K562 (cell line): ENCODE results near the gene SLC25A44. TPM values are rescaled to one million over a fixed set of nuclear protein-coding genes. Genes with fewer than 3 reads are reported as not detected.

ENCODE experiments used
- ELF1 ChIP-seq: fragments of 200-800 bp; sonication (Bioruptor generic); IDR thresholded peaks from 2 replicates; pipeline ENCODE4 v1.6.1; 2016; ENCODE audit warnings: missing genetic modification characterization, missing compliant biosample characterization
- KAT2B ChIP-seq: IDR thresholded peaks from one replicate; pipeline ENCODE4 v1.6.1; 2012; ENCODE audit warnings: low read depth, mild to moderate bottlenecking, control low read depth, inconsistent platforms, low read length, moderate library complexity
- YY1 ChIP-seq, 3 experiments: IDR thresholded peaks; 2 replicates each; pipeline ENCODE4 v1.6.1; 2011; ENCODE audit warnings: low read length in 2 of 3, mild to moderate bottlenecking in 2 of 3, moderate library complexity in 2 of 3, borderline replicate concordance in 1 of 3, control low read depth in 1 of 3, low read depth in 1 of 3; ENCODE audit not compliant: insufficient read depth in 3 of 3, insufficient replicate concordance in 2 of 3, control insufficient read depth in 1 of 3, insufficient read length in 1 of 3; ENCODE audit errors: extremely low read depth in 1 of 3
- ZNF407 ChIP-seq: fragments of 450-650 bp; IDR thresholded peaks from 2 replicates; pipeline ENCODE4 v1.6.1; 2016; ENCODE audit warnings: low read depth
- polyA plus RNA-seq, 8 experiments: library from polyadenylated mRNA; depleted of rRNA in 4 of 8; stranded (reverse) in 5 of 8; unstranded in 3 of 8; fragments of >200 nt; fragmentation: Nextera tagmentation in 2 of 8; fragmentation: Illumina TruSeq in 1 of 8; extraction: Ambion mirVana in 2 of 8; extraction: Trizol in 1 of 8; gene quantifications; 2 replicates each; pipeline versions ENCODE4 v1.2.1 to v1.2.3, GENCODE V29; 2011 to 2014; ENCODE audit warnings: inconsistent platforms in 1 of 8, missing spikeins in 1 of 8
- total RNA-seq, 7 experiments: library from RNA; depleted of rRNA in 6 of 7; stranded (reverse); fragments of >200 nt in 6 of 7; fragmentation: Illumina TruSeq in 2 of 7; extraction: Trizol in 2 of 7; gene quantifications; 2 replicates each; pipeline versions ENCODE4 v1.2.1 to v1.2.3, GENCODE V29; 2011 to 2021; ENCODE audit warnings: low replicate concordance in 1 of 7

SLC25A44 gene
- total and polyA plus RNA-seq, 9 of the 15 experiments (the other 6 are each of a cell fraction or from before 2014, with no cell fraction given), result 4.4 to 22.8 (median 12.5) TPM

- no peak for TF ChIP-seq ZNF407
- TF ChIP-seq YY1 (IDR thresholded peaks at IDR 0.05; ENCODE audit: borderline replicate concordance in 1 of 3, control insufficient read depth in 1 of 3, extremely low read depth in 1 of 3, insufficient read depth in 3 of 3, insufficient read length in 1 of 3, insufficient replicate concordance in 2 of 3, low read depth in 1 of 3, low read length in 2 of 3), result peak in 1 of 3 experiments; percentile 25
- TF ChIP-seq ELF1, result 0 out of 2 replicates have a peak, but pooled peaks have one; percentile 22
- no peak for TF ChIP-seq KAT2B
Observed at GRCh38 chr1:156146020-156146768, 47.7 kb upstream of the SLC25A44 start (continued).
